PC-3 (cell line): ENCODE data around the gene CDH12. TPM values are rescaled to one million over a fixed set of nuclear protein-coding genes. Genes with fewer than 3 reads are reported as not detected.
"Not testable (repeated sequence)": the region's sequence is repeated elsewhere in the genome, so short reads cannot be mapped to it uniquely, and the experiment has no call there.

ENCODE experiments used
- ATAC-seq: fragments of 200-7000 bp; cut with Tn5 transposase; 2 replicates; pipeline ENCODE4 v1.9.1; 2020; ENCODE audit warnings: mild to moderate bottlenecking, moderate library complexity
- BruUV-seq: library from RNA; stranded (reverse); fragments of 400-500 nt; replicated peaks from 2 replicates; lab custom pipeline; 2021; lab: Mats Ljungman, UMichigan
- CTCF ChIA-PET: fragments of 300-600 bp; sonication (Branson Sonifier 250); formaldehyde crosslinking; loops from one replicate; lab custom pipeline; 2022; ENCODE audit warnings: antibody characterized with exemption; lab: Charles Lee
- POLR2A ChIA-PET: fragments of 300-600 bp; sonication (Branson Sonifier 250); formaldehyde crosslinking; loops from one replicate; lab custom pipeline; 2022; ENCODE audit warnings: antibody characterized with exemption; ENCODE audit not compliant: unreplicated experiment; lab: Charles Lee
- DNase-seq: peaks from one replicate; pipeline ENCODE4 v3.0.0-alpha.2; 2015
- H2AFZ ChIP-seq: fragments of 300-600 bp; sonication (generic); 2 replicates; pipeline ENCODE4 v1.6.0; 2016; ENCODE audit warnings: antibody characterized with exemption, low read length
- H3F3A ChIP-seq: fragments of 300-600 bp; sonication (generic); one replicate; pipeline ENCODE4 v1.6.0; 2017; ENCODE audit warnings: antibody characterized with exemption, low read length, control low read depth, mild to moderate bottlenecking; ENCODE audit not compliant: unreplicated experiment
- H3K27ac ChIP-seq: fragments of 300-600 bp; sonication (generic); 2 replicates; pipeline ENCODE4 v1.5.1; 2016; ENCODE audit warnings: mild to moderate bottlenecking, low read length
- H3K27me3 ChIP-seq: fragments of 300-600 bp; sonication (generic); 2 replicates; pipeline ENCODE4 v1.6.1; 2016; ENCODE audit warnings: low read length, mixed read lengths
- H3K36me3 ChIP-seq: fragments of 300-600 bp; sonication (generic); 2 replicates; pipeline ENCODE4 v1.6.1; 2016; ENCODE audit warnings: low read depth, mixed run types, low read length, mixed read lengths
- H3K4me1 ChIP-seq: fragments of 300-600 bp; sonication (generic); 2 replicates; pipeline ENCODE4 v1.5.1; 2016; ENCODE audit warnings: low read length; ENCODE audit not compliant: insufficient read depth
- H3K4me2 ChIP-seq: fragments of 300-600 bp; sonication (generic); 2 replicates; pipeline ENCODE4 v1.6.0; 2016; ENCODE audit warnings: low read length
- H3K4me3 ChIP-seq: fragments of 300-600 bp; sonication (generic); 2 replicates; pipeline ENCODE4 v1.5.1; 2016; ENCODE audit warnings: mild to moderate bottlenecking, low read length, mixed read lengths
- H3K79me2 ChIP-seq: fragments of 300-600 bp; sonication (generic); 2 replicates; pipeline ENCODE4 v1.6.1; 2017; ENCODE audit warnings: low read length, mixed read lengths
- H3K9ac ChIP-seq: fragments of 300-600 bp; sonication (generic); 2 replicates; pipeline ENCODE4 v1.6.0; 2016; ENCODE audit warnings: mild to moderate bottlenecking, low read length
- H3K9me2 ChIP-seq: fragments of 300-600 bp; sonication (generic); replicated peaks from 2 replicates; pipeline ENCODE4 v1.6.1; 2016; ENCODE audit warnings: mixed run types, low read length, mixed read lengths
- H3K9me3 ChIP-seq: fragments of 300-600 bp; sonication (generic); 2 replicates; pipeline ENCODE4 v1.6.1; 2016; ENCODE audit warnings: low read length, mixed read lengths
- H4K20me1 ChIP-seq: fragments of 300-600 bp; sonication (generic); 2 replicates; pipeline ENCODE4 v1.6.1; 2016; ENCODE audit warnings: low read length, mixed read lengths
- intact Hi-C: fragments of 100-400 bp; cut with micrococcal nuclease; formaldehyde crosslinking; loops from 2 replicates; pipeline ENCODE4 v1.9.0; 2023
- total RNA-seq: library from RNA; depleted of rRNA; stranded (reverse); fragments of >200 nt; gene quantifications from 2 replicates; pipeline ENCODE4 v1.2.3, GENCODE V29; 2014

Gene CDH12
- total RNA-seq, 1 experiment from 2014 or later: 0.44 TPM

DNA sequence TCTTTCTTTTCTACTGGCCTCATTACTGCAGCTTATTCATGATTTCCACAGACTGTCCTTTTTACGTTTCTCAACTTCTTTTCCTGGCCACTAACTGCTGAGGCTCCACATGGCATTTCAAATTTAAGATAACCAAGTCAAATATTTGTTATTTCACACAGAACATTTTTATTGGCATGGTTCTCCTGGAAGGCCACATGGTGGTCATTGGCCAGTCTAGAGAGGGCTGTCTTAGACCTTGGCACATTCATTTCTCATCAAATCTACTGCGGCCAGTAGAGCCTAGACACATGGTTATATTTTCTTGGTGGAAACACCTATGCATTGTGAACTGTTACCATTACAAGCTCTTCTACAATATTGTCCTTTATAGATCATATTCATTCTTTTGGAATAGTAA is 644.7 kb downstream of the CDH12 start:
- BruUV-seq, H2AFZ ChIP-seq, POLR2A ChIA-PET, H3K4me3 ChIP-seq, DNase-seq, H3K9ac ChIP-seq, intact Hi-C loops, H3K4me2 ChIP-seq, H3K36me3 ChIP-seq, H3K9me2 ChIP-seq, H3K9me3 ChIP-seq, ATAC-seq, H4K20me1 ChIP-seq, H3K79me2 ChIP-seq, H3F3A ChIP-seq, H3K27ac ChIP-seq, H3K4me1 ChIP-seq, CTCF ChIA-PET: not testable (repeated sequence)
- peaks cover 19% of the 10 kb centered on the region for H3K27me3 ChIP-seq

DNA sequence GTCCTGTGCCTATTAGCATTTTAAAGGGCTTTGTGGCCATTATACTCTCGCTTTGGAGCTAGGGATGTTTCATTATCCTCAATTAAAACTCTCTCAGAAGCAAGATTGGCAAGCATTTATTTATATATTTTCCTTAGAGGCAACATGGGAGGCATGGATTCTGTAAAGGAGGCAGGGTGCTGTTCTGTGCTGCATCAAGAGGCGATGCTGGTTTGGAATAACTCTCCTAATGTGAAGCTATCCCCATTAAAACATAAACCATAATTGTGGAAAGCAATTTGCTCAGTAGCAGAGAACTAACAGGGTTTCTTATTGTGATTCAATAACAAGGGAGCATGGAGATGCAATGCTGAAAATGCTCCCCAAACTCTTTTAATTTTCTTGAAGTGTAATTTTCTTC is 664.5 kb downstream of the CDH12 start:
- BruUV-seq, H3K4me3 ChIP-seq, H3K9me3 ChIP-seq, H2AFZ ChIP-seq, H3K4me1 ChIP-seq, H4K20me1 ChIP-seq, H3K9me2 ChIP-seq, POLR2A ChIA-PET, ATAC-seq, intact Hi-C loops, H3F3A ChIP-seq, DNase-seq, H3K9ac ChIP-seq, CTCF ChIA-PET, H3K36me3 ChIP-seq, H3K79me2 ChIP-seq, H3K27ac ChIP-seq, H3K4me2 ChIP-seq, H3K27me3 ChIP-seq: not testable (repeated sequence)

DNA sequence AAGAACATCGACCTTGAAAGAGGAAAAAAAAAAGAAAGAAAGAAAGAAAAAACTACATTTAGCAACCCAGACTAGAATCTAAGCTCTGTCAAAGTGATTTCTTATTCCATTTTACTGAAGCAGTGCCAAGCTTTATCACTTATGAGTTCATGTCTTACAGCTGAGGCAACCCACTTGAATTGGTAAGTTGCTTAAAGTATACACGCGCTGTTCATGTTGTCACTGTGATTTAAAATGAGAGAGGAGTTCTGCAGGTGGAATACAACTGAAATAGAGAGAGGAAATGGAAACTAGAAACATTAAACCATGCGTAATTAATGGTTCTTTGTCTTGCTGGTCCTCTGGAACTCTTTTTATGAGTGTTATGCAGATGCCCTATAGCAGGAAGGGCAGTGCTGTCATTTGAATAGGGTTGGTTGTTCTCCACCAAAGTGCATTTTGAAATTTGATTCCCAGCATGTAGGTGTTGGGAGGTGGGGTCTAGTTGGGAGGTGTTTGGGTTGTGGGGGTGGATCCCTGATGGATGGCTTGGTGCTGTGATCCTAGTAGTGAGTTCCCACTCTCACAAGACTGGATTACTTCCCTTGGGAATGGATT is 665.4 kb downstream of the CDH12 start:
- H3K36me3 ChIP-seq, H4K20me1 ChIP-seq, CTCF ChIA-PET, H3K9me3 ChIP-seq, H3K9ac ChIP-seq, ATAC-seq, intact Hi-C loops, H2AFZ ChIP-seq, H3K4me3 ChIP-seq, H3K9me2 ChIP-seq, H3K4me2 ChIP-seq, H3K27ac ChIP-seq, H3F3A ChIP-seq, BruUV-seq, H3K79me2 ChIP-seq, H3K27me3 ChIP-seq, POLR2A ChIA-PET, DNase-seq, H3K4me1 ChIP-seq: not testable (repeated sequence)

DNA sequence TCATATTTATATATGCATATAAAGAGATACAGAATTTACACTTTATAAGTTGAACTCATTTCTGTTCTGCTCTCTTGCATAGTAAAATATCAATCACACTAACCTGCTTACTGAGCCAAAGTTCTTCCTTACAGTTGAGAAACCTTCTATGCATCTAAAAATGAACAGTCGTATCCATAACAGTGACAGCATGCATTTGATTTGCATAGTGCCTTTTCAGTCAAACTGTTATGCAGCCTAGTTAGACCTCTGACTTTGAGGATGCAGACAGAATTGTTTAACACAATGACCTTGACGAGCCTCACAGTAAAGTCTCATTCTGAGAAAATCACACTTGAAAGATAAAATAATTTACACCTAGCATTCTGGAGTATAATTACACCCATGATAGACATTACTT is 683.9 kb downstream of the CDH12 start:
- H3K4me2 ChIP-seq, CTCF ChIA-PET, H3K27ac ChIP-seq, H3K79me2 ChIP-seq, H3K4me1 ChIP-seq, H3K9ac ChIP-seq, H4K20me1 ChIP-seq, H3K27me3 ChIP-seq, DNase-seq, H2AFZ ChIP-seq, POLR2A ChIA-PET, H3K9me2 ChIP-seq, intact Hi-C loops, ATAC-seq, H3F3A ChIP-seq, H3K4me3 ChIP-seq, BruUV-seq, H3K9me3 ChIP-seq, H3K36me3 ChIP-seq: not testable (repeated sequence)

DNA sequence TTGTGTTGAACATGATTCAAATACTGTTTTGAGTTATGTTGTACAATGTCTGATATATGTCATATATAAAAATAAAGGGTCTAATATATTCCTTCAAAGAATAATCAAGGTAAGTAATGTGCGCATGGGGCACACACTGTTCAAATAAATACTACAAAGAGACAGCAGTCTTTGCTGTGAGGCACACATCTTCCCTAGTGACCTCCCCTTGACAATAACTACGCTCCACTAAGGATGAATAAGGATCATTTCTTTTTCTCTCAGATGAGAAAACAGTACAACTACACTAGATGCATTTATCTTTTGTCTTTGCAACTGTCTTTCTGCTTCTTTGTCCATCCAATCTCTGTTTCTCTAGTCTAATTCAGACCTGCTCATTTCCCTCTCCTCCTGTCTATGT is 684.4 kb downstream of the CDH12 start:
- H3K4me3 ChIP-seq, CTCF ChIA-PET, H3K9me3 ChIP-seq, H3K9me2 ChIP-seq, H3K4me2 ChIP-seq, H3K9ac ChIP-seq, DNase-seq, H3K79me2 ChIP-seq, H4K20me1 ChIP-seq, H3K27ac ChIP-seq, intact Hi-C loops, BruUV-seq, H3K4me1 ChIP-seq, H3K27me3 ChIP-seq, H3K36me3 ChIP-seq, H3F3A ChIP-seq, H2AFZ ChIP-seq, ATAC-seq, POLR2A ChIA-PET: not testable (repeated sequence)

DNA sequence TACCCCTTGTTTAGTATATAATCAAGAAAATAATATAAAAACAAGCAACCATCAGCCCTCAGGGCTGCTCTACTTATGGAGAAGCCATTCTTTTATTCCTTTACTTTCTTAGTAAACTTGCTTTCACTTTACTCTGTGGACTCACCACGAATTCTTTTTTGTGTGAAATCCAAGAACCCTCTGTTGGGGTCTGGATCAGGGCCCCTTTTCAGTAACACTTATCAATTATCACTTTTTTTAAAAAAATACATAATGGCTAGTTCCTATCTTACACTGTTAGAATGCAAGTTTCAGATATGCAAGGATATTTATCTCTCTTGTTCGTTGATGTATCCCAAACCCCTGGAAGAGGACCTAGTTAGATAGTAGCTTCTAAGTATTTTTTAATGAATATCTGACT is 687.2 kb downstream of the CDH12 start:
- CTCF ChIA-PET: not testable (repeated sequence)

More for the DNA sequence above, 687.2 kb downstream of the CDH12 start:
- H2AFZ ChIP-seq, DNase-seq, H3K27ac ChIP-seq, H3K9ac ChIP-seq, H3K36me3 ChIP-seq, BruUV-seq, intact Hi-C loops, H3K79me2 ChIP-seq, H3K9me2 ChIP-seq, H3K27me3 ChIP-seq, H3K4me3 ChIP-seq, H3F3A ChIP-seq, ATAC-seq, H3K4me1 ChIP-seq, H3K9me3 ChIP-seq, H4K20me1 ChIP-seq, POLR2A ChIA-PET, H3K4me2 ChIP-seq: not testable (repeated sequence)
